Activated naive CD4-positive, alpha-beta T cell (primary cell): ENCODE data around the gene ZNF14.
"Not testable (repeated sequence)": the region's sequence is repeated elsewhere in the genome, so short reads cannot be mapped to it uniquely, and the experiment has no call there.

Experiments used
- DNase-seq, 4 experiments: peaks; one replicate each; lab custom pipeline; 2025; lab: John Stamatoyannopoulos, UW

Gene ZNF14

GRCh38 chr19:19732579-19733501 is at the start of gene ZNF14:
Gene ZNF14, minus strand, starts transcription at chr19:19733112. Its CDS starts 154 bp downstream, at chr19:19732958.
- DNase-seq = peak; percentile 70 to 86 (median 82)

- not testable (repeated sequence) for DNase-seq
Observed at GRCh38 chr19:19781791-19782190, 48.9 kb upstream of the ZNF14 start.

- no peak for DNase-seq
Observed at GRCh38 chr19:19778666-19779065, 45.8 kb upstream of the ZNF14 start.

- no peak for DNase-seq
Observed at GRCh38 chr19:19777692-19778091, 44.8 kb upstream of the ZNF14 start.

- DNase-seq = peak; percentile 70 to 86 (median 84)
Observed at GRCh38 chr19:19776206-19777008, 43.5 kb upstream of the ZNF14 start.

GRCh38 chr19:19775891-19776205 is 42.9 kb upstream of the ZNF14 start:
- peak in 1 of 4 experiments; percentile 31 for DNase-seq

GRCh38 chr19:19774354-19775033 is 41.6 kb upstream of the ZNF14 start:
- DNase-seq = no peak

- not testable (repeated sequence) for DNase-seq
Observed at GRCh38 chr19:19771963-19772362, 39.1 kb upstream of the ZNF14 start.

- DNase-seq = not testable (repeated sequence)
Observed at GRCh38 chr19:19769971-19770370, 37.1 kb upstream of the ZNF14 start.

GRCh38 chr19:19758164-19758563 is 25.3 kb upstream of the ZNF14 start:
- no peak for DNase-seq

- DNase-seq = no peak
Observed at GRCh38 chr19:19752760-19753403, 20.0 kb upstream of the ZNF14 start.

GRCh38 chr19:19751846-19752245 is 18.9 kb upstream of the ZNF14 start:
- no peak for DNase-seq

GRCh38 chr19:19750842-19751790 is 18.2 kb upstream of the ZNF14 start:
- DNase-seq = no peak

GRCh38 chr19:19749908-19750841 is 17.3 kb upstream of the ZNF14 start:
- DNase-seq = no peak

- no peak for DNase-seq
Observed at GRCh38 chr19:19749117-19749907, 16.4 kb upstream of the ZNF14 start.

- no peak for DNase-seq
Observed at GRCh38 chr19:19748249-19748938, 15.5 kb upstream of the ZNF14 start.

- DNase-seq = no peak
Observed at GRCh38 chr19:19747357-19748220, 14.7 kb upstream of the ZNF14 start.
